Prostate gland (tissue), 2 donors: Measurements from ENCODE around the gene LCORL. TPM values are rescaled to one million over a fixed set of nuclear protein-coding genes. Genes with fewer than 3 reads are reported as not detected.

Experiments used
- DNase-seq: peaks from one replicate; pipeline ENCODE4 v3.0.0-alpha.2; 2019; ENCODE audit warnings: low spot score
- H3K27ac ChIP-seq, 2 donors: fragments of 200-600 bp; sonication (generic); 2 replicates each; pipeline ENCODE4 v1.5.1; 2017 to 2019
- H3K27me3 ChIP-seq: fragments of 200-600 bp; sonication (generic); replicated peaks from 2 replicates; pipeline ENCODE4 v1.5.1; 2019; ENCODE audit not compliant: insufficient read depth
- H3K36me3 ChIP-seq, 2 donors: fragments of 200-600 bp; sonication (generic); 1 replicate in 1 of 2; 2 replicates in 1 of 2; pipeline versions ENCODE4 v1.5.1 to v1.8.1; 2017 to 2019
- H3K4me1 ChIP-seq: fragments of 200-600 bp; sonication (generic); replicated peaks from 2 replicates; pipeline ENCODE4 v1.5.1; 2019
- H3K4me3 ChIP-seq, 2 donors: fragments of 200-600 bp; sonication (generic); 2 replicates each; pipeline ENCODE4 v1.5.1; 2017 to 2019
- H3K9me3 ChIP-seq: fragments of 200-600 bp; sonication (generic); 2 replicates; pipeline ENCODE4 v1.5.1; 2017
- POLR2A ChIP-seq: fragments of 450-650 bp; IDR thresholded peaks from one replicate; pipeline ENCODE4 v1.6.1; 2016; ENCODE audit warnings: antibody characterized with exemption, mild to moderate bottlenecking
- POLR2AphosphoS5 ChIP-seq: sonication (generic); formaldehyde crosslinking; IDR thresholded peaks from one replicate; pipeline ENCODE4 v1.6.1; 2017; ENCODE audit warnings: antibody characterized with exemption
- WGBS: methylation state at CpG from one replicate; pipeline ENCODE4 v1.1.5; 2018; 5-methylcytosine and 5-hydroxymethylcytosine counted together
- intact Hi-C: fragments of 100-400 bp; cut with DNase I; formaldehyde crosslinking; loops from one replicate; pipeline ENCODE4 v1.14.2; 2022
- total RNA-seq, 2 donors: library from RNA; depleted of rRNA; stranded (reverse); fragments of >200 nt; gene quantifications; one replicate each; pipeline ENCODE4 v1.1.0, GENCODE V29; 2016
- TF ChIP-seq, protein P1 (sequence below), 4 experiments: fragments of 200-600 bp in 2 of 4; fragments of 450-650 bp in 2 of 4; sonication (generic) in 2 of 4; IDR thresholded peaks; 1 replicate in 3 of 4; 2 replicates in 1 of 4; pipeline ENCODE4 v1.5.1; 2016 to 2019; ENCODE audit warnings: antibody characterized with exemption in 4 of 4, mild to moderate bottlenecking in 2 of 4, moderate library complexity in 2 of 4

The LCORL gene
- total RNA-seq, 2 donors from 2014 or later, result 17.8 to 34.5 TPM

DNA sequence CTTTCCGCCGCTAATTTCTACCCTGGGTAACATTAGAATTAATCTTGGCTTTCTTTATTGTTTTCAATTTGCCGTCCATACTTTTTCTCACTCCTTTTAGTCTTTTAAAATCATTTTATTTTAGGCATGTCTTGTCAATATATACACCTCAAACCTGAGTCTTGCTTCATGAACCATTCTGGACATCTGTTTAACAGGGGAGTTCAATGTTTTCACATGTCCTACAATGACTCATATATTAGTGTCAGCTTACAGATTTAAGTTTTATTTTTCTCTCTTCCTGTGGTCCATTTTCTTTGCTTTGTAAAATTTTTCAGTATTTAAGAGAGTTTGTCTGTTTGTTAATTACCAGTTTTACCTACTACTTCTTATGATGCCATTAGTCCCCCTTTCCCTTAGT, 89.5 kb downstream of the LCORL start:
- H3K27me3 ChIP-seq, result no peaks in the 10 kb centered on the region
- H3K9me3 ChIP-seq, result no peaks in the 10 kb centered on the region
- no peaks in the 10 kb centered on the region for H3K4me1 ChIP-seq
- H3K4me3 ChIP-seq, result no peak overlapping the region
- 95% methylated on average over 3 of the region's 3 CpGs for WGBS
- no peak for DNase-seq
- intact Hi-C loops, result no loop called here
- H3K36me3 ChIP-seq, result no peaks in the 10 kb centered on the region
- H3K27ac ChIP-seq, result no peak overlapping the region
- TF ChIP-seq, protein P1, sequence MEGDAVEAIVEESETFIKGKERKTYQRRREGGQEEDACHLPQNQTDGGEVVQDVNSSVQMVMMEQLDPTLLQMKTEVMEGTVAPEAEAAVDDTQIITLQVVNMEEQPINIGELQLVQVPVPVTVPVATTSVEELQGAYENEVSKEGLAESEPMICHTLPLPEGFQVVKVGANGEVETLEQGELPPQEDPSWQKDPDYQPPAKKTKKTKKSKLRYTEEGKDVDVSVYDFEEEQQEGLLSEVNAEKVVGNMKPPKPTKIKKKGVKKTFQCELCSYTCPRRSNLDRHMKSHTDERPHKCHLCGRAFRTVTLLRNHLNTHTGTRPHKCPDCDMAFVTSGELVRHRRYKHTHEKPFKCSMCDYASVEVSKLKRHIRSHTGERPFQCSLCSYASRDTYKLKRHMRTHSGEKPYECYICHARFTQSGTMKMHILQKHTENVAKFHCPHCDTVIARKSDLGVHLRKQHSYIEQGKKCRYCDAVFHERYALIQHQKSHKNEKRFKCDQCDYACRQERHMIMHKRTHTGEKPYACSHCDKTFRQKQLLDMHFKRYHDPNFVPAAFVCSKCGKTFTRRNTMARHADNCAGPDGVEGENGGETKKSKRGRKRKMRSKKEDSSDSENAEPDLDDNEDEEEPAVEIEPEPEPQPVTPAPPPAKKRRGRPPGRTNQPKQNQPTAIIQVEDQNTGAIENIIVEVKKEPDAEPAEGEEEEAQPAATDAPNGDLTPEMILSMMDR (IDR thresholded peaks at IDR 0.05), result no peak
- TF ChIP-seq POLR2AphosphoS5 (no peak), POLR2A (no peak)

DNA sequence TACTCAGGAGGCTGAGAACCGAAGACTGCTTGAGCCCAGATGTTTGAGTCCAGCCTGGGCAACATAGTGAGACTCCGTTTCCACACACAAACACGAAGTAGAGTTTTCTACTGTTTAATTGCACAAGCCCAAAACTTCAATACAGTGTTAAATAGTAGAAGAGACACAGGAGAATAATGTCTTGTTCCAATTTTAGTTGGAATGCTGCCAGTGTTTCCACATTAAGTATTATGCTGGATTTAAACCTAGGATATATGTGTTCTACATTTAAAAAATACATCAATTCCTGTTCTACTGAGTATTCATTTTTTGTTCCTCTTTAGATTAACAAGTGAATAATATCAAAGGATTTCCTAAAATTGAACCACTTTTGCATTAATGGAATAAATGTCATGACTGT, 91.3 kb downstream of the LCORL start:
- intact Hi-C loops, result no loop called here
- Histone ChIP-seq H3K4me1 (no peaks in the 10 kb centered on the region), H3K9me3 (no peaks in the 10 kb centered on the region), H3K27ac (no peak overlapping the region), H3K4me3 (no peak overlapping the region), H3K27me3 (no peaks in the 10 kb centered on the region), H3K36me3 (no peaks in the 10 kb centered on the region)
- TF ChIP-seq POLR2AphosphoS5 (no peak), POLR2A (no peak)
- TF ChIP-seq, protein P1 (IDR thresholded peaks at IDR 0.05), result no peak
- 97% methylated on average over 3 of the region's 3 CpGs for whole genome bisulfite sequencing
- DNase-seq, result no peak

GRCh38 chr4:17924189-17924588, 97.4 kb downstream of the LCORL start:
- Histone ChIP-seq H3K36me3 (no peaks in the 10 kb centered on the region), H3K9me3 (no peaks in the 10 kb centered on the region), H3K4me1 (no peaks in the 10 kb centered on the region), H3K4me3 (no peak overlapping the region), H3K27me3 (no peaks in the 10 kb centered on the region), H3K27ac (no peak overlapping the region)
- TF ChIP-seq, protein P1 (IDR thresholded peaks at IDR 0.05), result no peak
- intact Hi-C loops, result no loop called here
- 94% methylated on average over 5 of the region's 5 CpGs for WGBS
- no peak for DNase-seq

GRCh38 chr4:17921451-17921850, 100.1 kb downstream of the LCORL start:
- Histone ChIP-seq H3K4me1 (no peaks in the 10 kb centered on the region), H3K27ac (no peak overlapping the region), H3K9me3 (no peaks in the 10 kb centered on the region), H3K27me3 (no peaks in the 10 kb centered on the region), H3K4me3 (no peak overlapping the region), H3K36me3 (no peaks in the 10 kb centered on the region)
- intact Hi-C loops, result no loop called here
- DNase-seq, result no peak
- 100% methylated on average over 1 of the region's 1 CpG for WGBS
- TF ChIP-seq, protein P1 (IDR thresholded peaks at IDR 0.05), result no peak

DNA sequence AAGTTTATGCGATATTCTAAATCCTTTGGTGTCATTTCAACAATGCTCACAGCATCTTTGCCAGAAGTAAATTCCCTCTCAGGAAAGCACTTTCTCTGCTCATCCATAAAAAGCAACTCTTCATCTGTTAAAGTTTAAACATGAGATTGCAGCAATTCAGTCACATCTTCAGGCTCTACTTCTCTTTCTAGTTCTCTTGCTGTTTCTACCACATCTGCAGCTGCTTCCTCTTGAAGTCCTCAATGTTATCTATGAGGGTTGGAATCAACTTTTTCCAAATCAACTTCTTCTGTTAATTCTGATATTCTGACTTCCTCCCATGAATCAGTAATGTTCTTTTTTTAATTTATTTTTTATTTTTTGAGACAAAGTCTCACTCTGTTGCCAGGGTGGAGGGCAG, 100.9 kb downstream of the LCORL start:
- Histone ChIP-seq H3K9me3 (no peaks in the 10 kb centered on the region), H3K27me3 (no peaks in the 10 kb centered on the region), H3K4me3 (no peak overlapping the region), H3K4me1 (no peaks in the 10 kb centered on the region), H3K36me3 (no peaks in the 10 kb centered on the region), H3K27ac (no peak overlapping the region)
- no peak for DNase-seq
- WGBS, result 85% methylated on average over 1 of the region's 1 CpG
- no peak for TF ChIP-seq POLR2AphosphoS5
- TF ChIP-seq, protein P1 (IDR thresholded peaks at IDR 0.05), result no peak
- no peak for TF ChIP-seq POLR2A
- intact Hi-C loops, result no loop called here
